GM03348 (cell line): ENCODE results near the gene NNMT.

ENCODE experiments used
- DNase-seq: peaks from one replicate; pipeline ENCODE4 v3.0.0; 2012; ENCODE audit warnings: low spot score

NNMT gene

GRCh38 chr11:114295676-114296604 is at the start of gene NNMT:
Gene NNMT (plus strand): TSS chr11:114296399. CDS start chr11:114296557, 158 bp downstream.
- peak; percentile 82 for DNase-seq

DNA sequence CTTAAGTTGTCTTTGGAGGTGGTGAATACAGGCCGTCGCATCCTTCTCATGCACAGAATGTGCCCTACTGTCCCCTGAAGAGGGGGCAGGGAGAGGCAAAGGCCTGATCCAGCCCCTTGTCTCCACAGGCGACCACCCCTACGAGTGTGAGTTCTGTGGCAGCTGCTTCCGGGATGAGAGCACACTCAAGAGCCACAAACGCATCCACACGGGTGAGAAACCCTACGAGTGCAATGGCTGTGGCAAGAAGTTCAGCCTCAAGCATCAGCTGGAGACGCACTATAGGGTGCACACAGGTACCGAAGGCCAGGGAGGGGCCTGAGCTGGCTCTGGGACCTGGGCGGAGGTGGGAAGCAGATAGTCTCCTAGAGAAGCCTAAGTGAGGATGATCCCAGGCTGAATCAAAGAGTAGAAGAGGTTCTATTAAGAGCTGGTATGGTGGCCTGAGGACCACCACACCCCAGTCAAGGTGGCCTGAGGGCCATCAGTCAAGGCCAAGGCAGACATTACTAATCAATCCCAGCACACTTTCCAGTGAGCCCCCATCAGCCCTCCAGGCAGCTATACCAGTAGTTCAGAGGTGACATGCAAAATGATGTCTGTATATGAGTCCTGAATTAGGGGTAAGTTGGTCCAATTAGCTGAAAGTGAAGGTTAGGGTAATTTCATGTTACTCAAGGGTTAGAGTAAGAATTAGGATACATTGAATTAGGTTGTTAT is 49.0 kb upstream of the NNMT start:
- DNase-seq = no peak

DNA sequence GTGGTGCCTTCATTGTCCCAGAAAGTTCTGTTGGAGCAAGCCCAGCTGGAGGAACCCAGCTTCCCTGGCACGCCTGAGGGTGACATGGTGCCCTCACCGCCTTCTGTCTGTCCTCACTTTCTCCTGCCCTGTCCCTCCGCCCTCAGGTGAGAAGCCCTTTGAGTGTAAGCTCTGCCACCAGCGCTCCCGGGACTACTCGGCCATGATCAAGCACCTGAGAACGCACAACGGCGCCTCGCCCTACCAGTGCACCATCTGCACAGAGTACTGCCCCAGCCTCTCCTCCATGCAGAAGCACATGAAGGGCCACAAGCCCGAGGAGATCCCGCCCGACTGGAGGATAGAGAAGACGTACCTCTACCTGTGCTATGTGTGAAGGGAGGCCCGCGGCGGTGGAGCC is 46.0 kb upstream of the NNMT start:
- DNase-seq = no peak

- no peak for DNase-seq
Observed at GRCh38 chr11:114250993-114251814, 45.0 kb upstream of the NNMT start.

- DNase-seq = no peak
Observed at GRCh38 chr11:114251815-114252337, 44.3 kb upstream of the NNMT start.

GRCh38 chr11:114252767-114253166 is 43.4 kb upstream of the NNMT start:
- no peak for DNase-seq

DNA sequence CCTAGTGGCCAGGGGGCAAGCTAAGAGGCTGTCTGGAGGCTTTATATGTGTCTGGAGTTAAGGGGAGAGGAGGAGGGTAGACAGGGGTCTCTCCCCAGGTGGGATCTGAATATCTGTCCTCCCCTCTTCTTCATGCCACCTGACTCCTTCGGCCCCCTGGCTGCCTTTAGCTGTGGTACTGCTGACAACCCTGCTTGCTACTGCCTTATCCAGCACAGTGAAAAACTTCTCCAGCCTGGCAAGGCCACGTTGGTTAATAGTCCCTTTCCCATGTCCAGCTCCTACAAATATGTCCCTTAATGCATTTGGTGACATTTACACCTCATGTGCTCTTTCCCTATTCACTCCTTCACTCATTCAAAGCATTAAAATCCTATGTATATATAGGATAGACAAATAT is 42.4 kb upstream of the NNMT start:
- DNase-seq = no peak

DNA sequence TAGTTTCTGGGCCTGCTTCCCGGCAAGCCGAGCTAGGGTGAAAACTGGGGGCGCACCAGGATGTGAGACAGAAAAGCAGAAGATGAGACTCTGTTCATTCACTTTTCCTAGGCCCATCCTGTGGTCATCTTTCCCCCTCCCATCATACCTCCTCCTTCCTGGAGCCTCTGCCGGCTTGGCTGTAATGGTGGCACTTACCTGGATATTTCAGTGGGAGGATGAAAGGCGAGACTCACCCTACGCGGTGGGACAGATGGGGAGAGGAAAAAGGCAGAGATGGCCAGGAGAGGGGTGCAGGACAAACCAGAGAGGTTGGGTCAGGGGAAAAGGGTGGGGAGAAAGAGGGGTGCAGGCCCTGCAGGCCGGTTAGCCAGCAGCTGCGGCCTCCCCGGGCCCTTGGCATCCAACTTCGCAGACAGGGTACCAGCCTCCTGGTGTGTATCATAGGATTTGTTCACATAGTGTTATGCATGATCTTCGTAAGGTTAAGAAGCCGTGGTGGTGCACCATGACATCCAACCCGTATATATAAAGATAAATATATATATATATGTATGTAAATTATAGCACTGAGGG is 41.5 kb upstream of the NNMT start:
- no peak for DNase-seq

DNA sequence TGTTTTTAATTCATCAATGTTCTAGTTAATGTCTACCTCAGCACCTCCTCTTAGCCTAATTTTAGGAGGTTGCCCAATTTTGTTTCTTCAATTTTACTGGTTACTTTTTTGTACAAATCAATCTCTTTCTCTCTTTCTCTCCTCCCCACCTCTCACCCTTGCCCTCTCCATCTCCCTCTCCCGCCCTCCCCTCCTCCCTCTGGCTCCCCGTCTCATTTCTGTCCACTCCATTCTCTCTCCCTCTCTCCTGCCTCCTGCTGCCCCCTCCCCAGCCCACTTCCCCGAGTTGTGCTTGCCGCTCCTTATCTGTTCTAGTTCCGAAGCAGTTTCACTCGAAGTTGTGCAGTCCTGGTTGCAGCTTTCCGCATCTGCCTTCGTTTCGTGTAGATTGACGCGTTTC is 40.9 kb upstream of the NNMT start:
- DNase-seq = no peak

DNA sequence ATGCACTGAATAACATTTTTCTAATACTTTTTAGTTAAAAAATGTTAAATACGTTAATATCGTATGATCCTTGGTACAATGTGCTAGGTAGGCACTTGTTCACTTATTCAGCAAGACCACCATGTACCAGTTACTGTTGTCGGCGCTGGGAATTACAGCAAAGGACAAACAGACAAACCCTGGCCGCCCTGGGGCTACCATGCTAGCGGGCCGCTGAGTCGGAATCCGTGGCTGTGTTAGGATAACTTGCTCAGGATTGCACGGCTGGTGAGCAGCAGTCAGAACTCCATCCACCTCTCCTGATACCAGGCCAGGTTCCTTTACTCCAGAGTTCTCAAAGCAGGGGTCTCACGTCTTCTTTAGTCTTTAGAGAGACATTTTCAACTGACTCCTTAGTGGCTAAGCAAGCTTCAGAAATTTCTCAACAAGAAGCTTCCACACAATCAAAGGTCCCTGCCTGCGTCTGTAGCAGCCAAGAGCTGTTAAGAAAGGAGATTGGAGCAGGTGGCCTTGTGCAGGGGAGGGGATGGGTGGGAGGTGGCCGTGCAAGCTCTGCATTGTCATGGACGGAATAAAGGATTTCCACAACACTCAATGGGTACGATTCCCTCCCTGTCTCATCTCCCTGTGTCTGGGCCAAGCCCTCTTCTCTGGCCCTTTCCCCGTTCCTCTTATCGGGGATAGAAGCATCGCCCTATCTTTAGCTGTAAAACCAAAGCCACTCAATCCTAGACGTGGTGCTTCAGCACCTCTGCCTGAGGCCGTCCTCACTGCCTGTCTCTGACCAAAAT is 39.8 kb upstream of the NNMT start:
- no peak for DNase-seq

DNA sequence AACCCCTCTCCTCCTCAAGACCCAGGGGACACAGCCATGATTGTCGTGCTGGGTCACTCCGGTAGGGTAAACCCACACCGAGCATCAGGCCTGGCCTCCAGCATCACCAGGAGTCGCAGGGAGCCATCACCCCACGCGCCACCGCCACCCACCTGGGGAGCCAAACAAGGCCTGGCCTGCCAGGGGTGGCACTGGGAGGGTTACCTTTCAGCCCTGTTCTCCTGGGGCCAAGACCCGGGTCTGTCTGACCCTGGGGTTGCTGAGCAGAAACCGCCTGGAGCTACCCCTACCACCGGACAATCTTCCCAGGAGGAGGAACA is 39.3 kb upstream of the NNMT start:
- DNase-seq = no peak

DNA sequence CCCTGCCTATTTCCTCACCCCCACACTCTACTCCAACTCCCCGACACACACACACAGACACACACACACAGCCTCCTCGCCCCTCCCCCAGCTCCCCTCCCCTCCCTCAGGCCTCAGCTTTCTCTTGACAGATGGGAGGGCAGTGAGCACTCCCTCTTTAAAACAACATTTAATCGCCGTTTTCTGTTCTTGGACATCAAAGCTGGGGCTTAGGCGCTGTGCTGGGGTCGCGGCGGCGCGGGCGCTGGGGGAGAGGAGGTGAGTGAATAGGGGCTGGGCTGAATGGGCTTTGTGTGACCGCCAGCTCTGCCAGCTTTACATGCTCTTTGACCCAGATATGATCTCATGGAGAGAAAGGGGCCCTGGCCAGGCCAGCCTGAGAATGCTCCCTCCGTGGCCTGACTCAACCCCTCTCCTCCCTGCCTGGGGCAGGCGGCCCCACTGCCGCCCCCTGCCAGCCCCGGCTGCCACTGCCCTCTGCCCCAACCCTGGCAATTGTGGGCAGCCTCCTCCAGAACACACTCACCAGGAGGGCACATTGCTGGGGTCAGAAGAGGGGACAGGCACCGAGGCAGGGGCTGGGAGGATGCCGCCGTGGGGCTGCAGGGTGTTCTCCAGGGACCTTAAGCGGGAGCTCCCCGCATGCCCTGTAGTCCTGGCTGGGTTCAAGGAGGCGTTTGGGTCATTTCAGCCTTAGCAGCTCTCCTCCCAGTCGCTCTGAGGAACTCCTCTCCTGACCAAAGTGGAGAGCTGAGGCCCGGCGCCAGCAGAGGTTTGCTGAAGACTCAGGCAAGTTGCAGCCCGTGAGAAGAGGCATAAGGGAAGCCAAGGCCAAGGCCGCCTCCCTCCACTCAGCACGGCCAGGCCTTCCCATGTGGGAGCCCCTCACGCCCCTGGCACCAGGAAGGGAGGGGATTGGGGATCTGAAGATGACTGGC is 38.3 kb upstream of the NNMT start:
- no peak for DNase-seq

- no peak for DNase-seq
Observed at GRCh38 chr11:114258696-114259095, 37.5 kb upstream of the NNMT start.

DNA sequence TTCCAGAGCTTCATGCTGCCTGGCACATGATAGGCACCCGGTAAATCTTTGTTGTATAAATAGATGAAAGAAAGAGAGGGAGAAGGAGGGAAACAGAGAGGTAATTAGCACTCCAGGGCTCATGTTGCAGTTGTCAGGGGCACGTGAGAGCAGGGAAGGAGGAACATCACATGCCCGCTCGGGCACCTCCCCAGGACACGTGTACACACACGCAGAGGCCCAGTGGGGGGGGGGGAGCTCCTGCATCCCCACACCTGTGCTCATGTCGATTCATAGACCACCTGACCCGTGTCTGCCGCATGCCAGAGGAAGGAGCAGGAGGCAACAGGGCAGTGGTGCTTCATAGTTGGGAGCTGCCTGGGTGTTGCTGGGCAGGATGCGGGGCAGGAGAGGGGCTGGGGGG is 37.1 kb upstream of the NNMT start:
- no peak for DNase-seq

- DNase-seq = no peak
Observed at GRCh38 chr11:114259551-114259983, 36.6 kb upstream of the NNMT start.

DNA sequence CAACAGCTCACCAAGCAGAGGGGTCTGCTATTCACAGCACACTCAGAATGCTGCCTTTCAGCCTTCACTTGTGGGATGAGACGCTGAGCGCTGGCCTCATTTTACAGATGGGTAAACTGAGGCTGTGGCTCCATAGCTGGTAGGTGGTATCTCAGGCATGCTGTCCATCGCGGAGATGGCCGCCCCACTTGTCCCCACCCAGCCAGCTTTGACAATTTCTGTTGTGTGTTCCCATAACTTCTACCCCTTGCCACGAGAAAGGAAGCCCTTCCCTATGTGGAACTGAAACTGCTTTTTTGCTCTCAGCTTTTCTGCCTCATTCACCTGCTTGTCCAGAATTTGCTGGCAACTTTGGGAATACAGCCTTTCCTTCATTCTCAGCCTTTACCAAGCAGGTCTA is 36.1 kb upstream of the NNMT start:
- DNase-seq = no peak

GRCh38 chr11:114260483-114260882 is 35.7 kb upstream of the NNMT start:
- DNase-seq = no peak

DNA sequence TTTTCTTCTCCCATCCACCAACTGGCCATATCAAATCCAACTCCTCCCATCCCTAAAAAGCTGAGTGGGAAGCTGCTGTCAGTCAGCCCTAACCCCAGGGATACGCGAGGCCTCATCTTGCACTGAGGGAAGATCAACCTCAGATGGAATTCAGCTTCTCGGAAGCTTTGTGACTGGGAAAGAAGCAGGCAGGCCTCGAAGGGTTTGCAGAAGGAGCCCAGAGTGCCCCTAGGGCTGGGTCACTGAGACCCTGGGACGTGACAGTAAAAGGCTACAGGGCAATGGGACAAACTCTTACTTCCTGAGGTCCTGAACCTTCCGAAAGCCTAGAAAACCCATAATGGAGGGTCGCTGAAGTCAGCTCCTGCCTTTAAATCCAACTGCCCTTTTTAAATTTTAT is 34.4 kb upstream of the NNMT start:
- no peak for DNase-seq

- peak; percentile 79 for DNase-seq
Observed at GRCh38 chr11:114262681-114263512, 33.3 kb upstream of the NNMT start.
